Activated CD4-positive, alpha-beta T cell treated with anti-CD3 and anti-CD28 coated beads, Interleukin-2, amount 50 U/mL, for 4 hours (primary cell): ENCODE results near the gene DCTN2.

Experiments
- DNase-seq, 2 experiments: peaks; one replicate each; pipeline ENCODE4 v3.0.0-alpha.2; 2020

Gene DCTN2

GRCh38 chr12:57549203-57549908 is 2.4 kb upstream of the DCTN2 start:
- no peak for DNase-seq

- no peak for DNase-seq
These were observed 1.5 kb upstream of the DCTN2 start for GRCh38 chr12:57548488-57548887.

GRCh38 chr12:57548013-57548315 is 972 bp upstream of the DCTN2 start:
- no peak for DNase-seq

GRCh38 chr12:57547288-57548012 is 458 bp upstream of the DCTN2 start:
- no peak for DNase-seq

- DNase-seq: no peak
These were observed 1.1 kb downstream of the DCTN2 start for GRCh38 chr12:57545809-57546437.

GRCh38 chr12:57543581-57543980 is 3.4 kb downstream of the DCTN2 start:
- DNase-seq: no peak

DNA sequence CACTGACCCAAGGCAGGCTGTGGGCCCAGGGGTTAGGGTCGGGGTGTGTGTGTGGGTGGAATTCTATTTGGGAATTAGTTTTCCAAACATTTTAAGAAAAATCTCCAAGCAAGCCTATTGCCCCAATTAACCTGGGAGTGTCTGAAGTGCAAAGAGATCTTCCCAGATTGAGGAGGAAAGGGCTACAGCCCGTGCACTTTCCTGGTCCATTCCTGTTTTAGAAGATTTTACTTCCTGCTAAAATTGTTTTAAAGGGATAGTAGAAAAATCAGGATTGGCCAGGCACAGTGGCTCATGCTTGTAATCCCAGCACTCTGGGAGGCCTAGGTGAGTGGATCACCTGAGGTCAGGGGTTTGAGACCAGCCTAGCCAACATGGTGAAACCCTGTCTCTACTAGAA is 5.3 kb downstream of the DCTN2 start:
- no peak for DNase-seq

DNA sequence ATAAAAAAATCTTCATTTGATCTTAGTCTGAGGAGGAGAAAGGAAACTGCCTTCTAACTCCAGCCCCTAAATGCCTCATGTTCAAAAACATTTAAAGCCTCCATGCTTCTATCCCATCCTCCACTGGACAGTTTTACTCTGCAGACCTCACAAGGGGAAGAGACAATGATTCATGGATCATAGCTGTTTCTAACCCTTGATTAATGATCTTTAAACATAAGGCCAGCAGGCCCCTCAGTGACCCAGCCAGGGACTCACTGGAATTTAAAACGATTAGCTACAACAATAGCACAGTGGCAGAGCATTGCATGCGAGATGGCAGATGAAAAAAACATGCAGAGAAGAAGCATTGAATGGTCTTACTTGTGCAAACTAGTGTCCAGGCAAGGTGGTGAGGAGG is 6.0 kb downstream of the DCTN2 start:
- no peak for DNase-seq

DNA sequence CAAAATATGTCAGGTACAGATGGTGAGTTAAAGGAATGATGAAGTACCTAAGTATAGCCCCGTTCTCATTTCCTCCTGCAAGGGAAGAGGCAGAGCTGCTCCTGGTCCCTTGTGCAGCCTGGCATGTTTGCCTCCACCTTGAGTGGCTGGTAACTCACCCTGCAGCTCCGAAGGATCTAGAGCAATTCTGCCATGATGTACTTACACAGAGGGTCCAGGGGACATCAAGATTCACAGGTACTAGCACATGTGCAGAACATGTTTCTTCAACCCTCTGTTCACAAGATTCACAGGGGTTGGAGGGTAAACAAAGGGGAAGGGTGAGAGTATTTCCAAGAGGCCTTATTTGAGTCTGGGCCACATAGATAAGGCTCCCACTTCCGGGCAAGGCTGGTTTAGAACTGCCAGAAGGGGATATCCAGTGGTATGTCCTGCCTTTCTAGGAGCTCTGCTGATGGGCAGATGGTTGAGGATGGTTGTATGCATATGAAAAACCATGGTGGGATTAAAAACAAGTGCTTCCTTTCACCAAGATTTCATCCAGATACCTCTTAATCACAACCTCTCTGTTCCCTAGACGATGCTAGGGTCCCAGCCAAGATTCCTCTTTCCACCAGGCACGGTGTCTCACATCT is 7.7 kb downstream of the DCTN2 start:
- no peak for DNase-seq

- DNase-seq: no peak
These were observed 10.4 kb downstream of the DCTN2 start for GRCh38 chr12:57536597-57536942.

- DNase-seq: no peak
These were observed 11.0 kb downstream of the DCTN2 start for GRCh38 chr12:57535764-57536596.

DNA sequence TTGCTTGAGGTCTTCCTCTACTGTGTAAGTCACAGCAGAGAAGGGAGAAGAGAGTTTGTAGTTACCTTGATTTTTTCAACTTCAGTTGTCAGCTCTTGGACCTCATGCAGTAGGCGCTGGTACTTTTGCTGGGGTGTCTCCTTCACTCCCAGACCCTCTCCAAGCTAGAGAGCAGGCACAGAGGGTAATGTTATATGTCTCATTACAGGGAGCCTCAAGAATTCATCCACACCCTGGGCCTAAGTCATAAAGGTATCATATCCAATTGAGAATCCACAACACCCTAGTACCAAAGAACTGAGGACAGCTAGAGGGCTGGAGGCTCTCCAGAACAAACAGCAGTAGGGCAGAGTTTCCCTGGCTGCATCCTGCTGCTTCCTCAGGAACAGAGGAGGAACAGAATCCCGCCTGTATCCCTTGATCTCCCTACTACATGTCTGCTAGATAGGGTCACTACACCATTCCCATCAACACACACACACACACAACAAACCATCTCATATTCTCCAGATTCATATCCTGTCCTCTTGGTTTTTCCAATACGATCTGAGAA is 11.9 kb downstream of the DCTN2 start:
- DNase-seq: no peak

GRCh38 chr12:57534250-57534649 is 12.7 kb downstream of the DCTN2 start:
- no peak for DNase-seq

GRCh38 chr12:57533108-57533507 is 13.9 kb downstream of the DCTN2 start:
- DNase-seq: no peak

DNA sequence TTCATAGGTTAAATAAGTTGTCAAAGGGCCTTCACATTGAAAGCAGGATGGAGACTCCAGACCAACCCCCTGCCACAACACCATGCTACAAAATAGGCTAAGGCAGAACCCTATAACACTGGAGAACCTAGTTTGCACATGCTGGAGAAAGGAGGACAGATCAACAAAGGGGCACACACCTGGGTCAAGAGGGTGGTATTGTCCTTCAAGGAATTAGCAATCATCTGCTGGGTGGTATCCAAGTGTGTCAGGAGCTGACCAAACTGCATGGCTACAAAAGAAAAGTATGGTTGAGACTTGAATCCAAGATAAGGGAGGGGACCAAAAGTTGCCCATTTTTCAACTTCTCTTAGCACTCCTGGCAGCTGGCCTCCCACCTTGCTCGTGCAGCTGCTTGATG is 15.2 kb downstream of the DCTN2 start:
- DNase-seq: no peak

GRCh38 chr12:57530396-57531142 is 16.4 kb downstream of the DCTN2 start:
- DNase-seq: no peak

GRCh38 chr12:57529831-57530230 is 17.2 kb downstream of the DCTN2 start:
- DNase-seq: no peak

GRCh38 chr12:57528831-57529555 is 18.0 kb downstream of the DCTN2 start:
- DNase-seq: no peak

- no peak for DNase-seq
These were observed 18.8 kb downstream of the DCTN2 start for GRCh38 chr12:57528176-57528575.

DNA sequence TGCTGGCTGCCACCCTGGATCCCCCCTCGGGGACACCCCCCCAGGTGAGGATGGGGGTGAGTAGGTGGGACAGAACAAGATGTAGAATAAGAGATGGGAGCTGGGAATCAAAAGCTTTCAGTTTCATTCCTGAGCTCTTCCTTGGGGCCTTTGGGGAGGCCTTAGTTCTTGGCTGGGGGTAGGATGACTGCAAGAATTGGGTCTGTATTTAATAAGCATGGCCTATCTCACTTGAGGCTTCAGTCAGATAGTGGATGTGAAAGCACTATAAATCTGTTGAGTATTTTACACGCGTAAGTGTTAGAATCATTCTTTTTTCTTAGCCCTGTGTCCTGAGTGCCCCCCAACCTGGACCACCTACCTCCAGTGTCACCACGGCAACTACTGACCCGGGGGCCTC is 19.8 kb downstream of the DCTN2 start:
- no peak for DNase-seq

- DNase-seq: no peak
These were observed 20.4 kb downstream of the DCTN2 start for GRCh38 chr12:57526477-57527126.
